GM21423 (cell line): ENCODE results near the gene TRAK1.

ENCODE experiments used
- ATAC-seq: cut with Tn5 transposase; IDR thresholded peaks from one replicate; pipeline ENCODE4 v1.9.1; 2021; ENCODE audit warnings: mild to moderate bottlenecking, moderate library complexity; ENCODE audit not compliant: unreplicated experiment

Gene TRAK1

GRCh38 chr3:42228796-42229195, 137.6 kb downstream of the TRAK1 start:
- ATAC-seq: no peak

DNA sequence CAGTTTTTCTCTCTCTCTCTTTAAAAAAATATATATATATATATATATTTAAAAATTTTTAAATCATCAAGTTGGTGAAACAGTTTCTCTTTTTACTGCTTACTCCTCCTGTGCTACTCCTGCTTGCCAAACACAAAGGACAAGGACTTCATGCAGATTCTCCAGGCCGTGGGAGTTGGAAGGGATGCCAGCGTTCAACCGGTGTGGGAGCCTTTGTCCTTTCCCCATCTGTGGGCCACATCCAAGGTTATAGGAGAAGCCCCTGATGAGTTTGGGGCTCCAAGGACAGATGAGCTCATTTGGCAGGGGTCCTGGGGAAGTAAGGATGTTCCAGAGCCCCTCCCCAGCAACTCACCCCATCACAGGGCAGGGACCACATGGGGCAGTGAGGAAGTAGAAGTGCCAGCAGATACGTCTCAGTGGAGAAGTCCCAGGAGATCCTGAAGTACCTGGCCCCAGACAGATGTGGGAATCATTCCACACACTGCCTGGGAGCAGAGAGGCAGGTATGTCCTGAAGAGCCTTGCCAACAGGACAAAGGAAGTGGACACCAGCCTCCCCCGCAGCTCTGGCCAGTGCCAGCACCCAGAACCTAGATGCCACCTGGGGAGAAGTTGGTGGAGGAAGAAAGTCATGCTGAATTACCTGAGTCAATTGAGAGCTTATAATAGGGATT, 138.2 kb downstream of the TRAK1 start:
- ATAC-seq: no peak

DNA sequence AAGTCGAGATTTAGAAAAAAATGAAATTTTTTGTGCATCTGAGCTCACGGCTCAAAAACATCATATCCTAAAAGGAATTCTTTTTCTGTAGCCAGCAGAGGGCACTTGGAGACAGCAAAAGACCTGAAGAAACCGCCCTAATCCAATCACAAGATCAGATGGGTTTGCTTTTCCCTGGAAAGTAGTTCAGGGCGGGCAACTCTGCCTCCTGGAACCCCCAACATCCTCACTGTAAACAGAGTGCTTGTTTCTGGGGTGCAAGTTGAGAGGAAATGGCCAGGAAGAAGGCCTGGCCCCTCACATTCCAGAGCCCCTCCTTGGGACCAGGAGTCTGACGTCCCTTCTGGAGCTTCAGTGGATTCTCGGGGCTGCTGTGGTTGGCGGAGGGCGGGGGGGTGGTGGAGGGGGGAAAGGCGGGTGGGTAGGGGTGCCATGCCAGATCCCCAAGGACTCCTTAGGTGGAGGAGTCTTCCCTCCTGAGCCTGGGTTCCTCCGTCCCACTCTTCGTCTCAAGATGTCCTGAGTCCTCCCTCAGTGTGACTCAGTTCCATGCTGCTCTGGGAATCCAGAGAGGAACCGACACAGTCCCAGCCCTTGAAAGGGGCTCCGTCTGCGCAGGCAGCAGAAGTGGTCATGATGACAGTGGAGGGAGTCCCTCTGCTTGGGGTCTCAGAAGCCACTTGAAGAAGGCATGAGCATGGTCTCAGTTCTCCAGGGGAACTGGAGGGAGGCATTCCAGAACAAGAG, 139.0 kb downstream of the TRAK1 start:
- no peak for ATAC-seq

- no peak for ATAC-seq
Measured at GRCh38 chr3:42230860-42231259, 139.7 kb downstream of the TRAK1 start.

- no peak for ATAC-seq
Measured at GRCh38 chr3:42235532-42235931, 144.4 kb downstream of the TRAK1 start.

- ATAC-seq: no peak
Measured at GRCh38 chr3:42236611-42237010, 145.5 kb downstream of the TRAK1 start.

DNA sequence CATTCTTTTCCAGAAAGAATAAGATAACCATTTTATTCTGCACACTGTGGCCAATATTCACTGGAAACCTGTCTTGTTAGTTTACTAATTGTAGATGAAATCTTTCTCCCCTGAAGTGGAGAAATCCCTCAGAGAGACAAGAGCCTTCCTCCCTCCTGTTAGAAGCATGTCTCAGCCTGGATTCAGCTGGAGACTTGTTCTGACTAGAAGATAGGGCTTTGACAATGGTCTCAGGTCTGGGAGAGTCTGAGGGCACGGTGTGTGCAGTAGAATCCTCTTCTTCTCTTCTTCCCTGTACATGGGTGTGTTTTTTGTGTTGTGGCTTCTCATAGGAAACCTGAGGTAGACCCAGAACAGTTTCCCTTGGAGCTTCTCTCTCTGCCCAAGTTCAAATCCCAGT, 154.9 kb downstream of the TRAK1 start:
- no peak for ATAC-seq

- no peak for ATAC-seq
Measured at GRCh38 chr3:42247576-42248027, 156.4 kb downstream of the TRAK1 start.

DNA sequence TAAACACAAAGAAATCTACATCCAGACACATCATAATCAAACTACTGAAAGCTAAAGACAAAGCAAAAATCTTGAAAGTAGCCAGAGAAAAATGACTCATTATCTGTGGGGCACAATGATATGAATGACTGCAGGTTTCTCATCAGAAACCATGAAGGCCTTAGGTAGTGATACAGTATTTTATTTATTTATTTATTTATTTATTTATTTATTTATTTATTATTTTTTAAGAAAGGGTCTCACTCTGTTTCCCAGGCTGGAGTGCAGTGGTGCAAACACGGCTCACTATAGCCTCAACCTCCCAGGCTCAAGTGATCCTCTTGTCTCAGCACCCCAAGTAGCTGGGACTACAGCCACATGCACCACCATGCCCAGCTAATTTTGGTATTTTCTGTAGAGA, 159.6 kb downstream of the TRAK1 start:
- no peak for ATAC-seq

DNA sequence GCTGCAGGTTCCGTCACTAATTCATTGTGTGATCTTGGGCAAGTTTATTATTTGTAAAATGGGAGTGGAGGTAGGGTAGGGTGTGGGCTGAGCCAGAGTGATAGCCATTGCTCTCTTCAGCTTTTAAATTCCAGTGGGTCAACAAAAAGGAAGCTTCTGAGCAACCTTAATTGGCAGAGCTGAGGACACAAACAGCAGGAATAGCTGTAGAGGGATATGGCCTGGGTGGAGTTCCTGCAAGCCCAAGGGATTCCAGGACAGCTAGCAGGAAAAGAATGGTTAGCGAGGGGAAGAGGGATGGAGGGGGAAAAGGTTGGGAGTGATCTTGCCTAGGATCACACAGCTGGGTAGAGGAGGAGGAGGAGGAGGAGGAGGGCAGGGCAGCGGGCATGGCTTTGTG, 163.4 kb downstream of the TRAK1 start:
- no peak for ATAC-seq

DNA sequence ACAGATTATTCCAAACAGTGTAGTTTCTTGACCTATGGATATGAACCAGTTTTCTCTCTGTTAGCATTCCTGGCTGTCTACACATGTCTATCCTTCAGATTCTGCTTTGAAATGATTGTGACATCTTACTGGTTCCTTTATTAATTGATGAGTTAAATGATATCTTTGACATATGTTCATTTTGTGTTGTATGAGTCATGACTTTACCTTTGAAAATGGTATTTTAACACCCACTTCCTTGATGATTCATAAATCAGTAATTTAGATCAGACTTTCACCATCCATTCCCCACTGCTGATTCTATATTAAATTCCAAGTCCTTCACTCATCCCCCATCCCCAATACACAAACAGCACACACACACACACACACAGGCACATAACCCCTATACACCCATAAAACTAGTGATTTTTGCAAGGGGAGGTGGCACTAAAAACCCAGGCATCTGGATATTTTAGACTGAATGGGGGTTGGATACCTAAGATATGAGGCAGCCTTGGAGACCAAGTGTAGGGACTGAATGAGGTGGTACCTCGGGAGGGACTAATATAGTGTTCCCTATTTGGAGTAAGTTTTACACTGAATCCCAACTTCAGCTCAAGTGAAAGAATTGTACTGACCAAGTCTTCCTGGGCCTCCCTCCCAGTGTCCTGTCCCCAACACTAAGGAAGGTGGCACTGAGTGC, 165.1 kb downstream of the TRAK1 start:
- ATAC-seq: no peak

GRCh38 chr3:42257007-42257406, 165.8 kb downstream of the TRAK1 start:
- ATAC-seq: no peak

- no peak for ATAC-seq
Measured at GRCh38 chr3:42262525-42262924, 171.4 kb downstream of the TRAK1 start.

DNA sequence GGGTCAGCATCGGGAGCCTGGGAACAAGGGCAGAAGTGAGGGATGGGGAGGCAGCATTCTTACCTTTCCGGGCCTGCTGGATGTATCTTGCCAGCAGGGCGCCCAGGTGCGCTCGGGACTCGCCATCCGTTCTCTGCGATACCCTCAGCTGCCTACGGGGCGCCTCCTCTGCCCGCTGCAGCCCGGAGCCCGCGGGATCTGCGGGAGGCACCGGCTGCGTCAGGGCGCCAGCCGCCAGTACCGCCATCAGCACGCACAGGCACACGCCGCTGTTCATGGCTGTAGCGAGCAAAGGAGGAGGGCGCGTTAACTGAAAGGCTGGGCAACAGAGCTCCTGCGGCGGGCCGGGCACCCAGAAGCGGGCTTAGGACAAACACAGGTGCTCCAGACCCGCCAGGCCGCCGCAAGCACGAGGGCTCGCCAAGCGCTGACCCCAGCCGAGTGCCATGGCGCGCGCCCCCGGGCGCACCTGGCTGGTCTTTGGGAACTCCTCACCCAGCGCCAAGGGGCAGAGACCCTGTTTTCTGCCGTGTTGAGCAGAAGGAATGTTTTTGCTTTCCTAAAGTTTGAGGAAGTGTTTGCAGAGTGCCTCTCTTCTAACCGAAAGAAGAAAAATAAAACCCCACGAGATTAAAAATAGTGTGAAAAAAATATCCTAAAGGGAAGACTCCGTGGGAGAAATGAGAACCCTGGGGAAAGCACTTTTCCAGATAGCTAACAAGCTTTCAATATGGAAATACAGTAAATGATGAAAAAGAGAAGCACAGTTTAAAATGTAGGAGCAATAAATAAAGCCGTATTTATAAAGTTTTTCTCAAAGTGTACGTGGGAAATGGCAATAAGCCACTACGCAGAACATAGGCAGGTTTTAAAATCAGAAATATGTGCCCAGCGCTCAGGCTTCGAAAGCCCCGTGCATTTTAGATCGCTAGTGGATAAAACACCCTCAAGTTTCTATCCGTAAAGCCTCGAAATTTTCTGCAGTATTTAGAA, 172.5 kb downstream of the TRAK1 start:
- ATAC-seq: no peak

GRCh38 chr3:42264399-42265058, 173.4 kb downstream of the TRAK1 start:
- ATAC-seq: no peak

GRCh38 chr3:42265059-42265991, 174.2 kb downstream of the TRAK1 start:
- no peak for ATAC-seq

DNA sequence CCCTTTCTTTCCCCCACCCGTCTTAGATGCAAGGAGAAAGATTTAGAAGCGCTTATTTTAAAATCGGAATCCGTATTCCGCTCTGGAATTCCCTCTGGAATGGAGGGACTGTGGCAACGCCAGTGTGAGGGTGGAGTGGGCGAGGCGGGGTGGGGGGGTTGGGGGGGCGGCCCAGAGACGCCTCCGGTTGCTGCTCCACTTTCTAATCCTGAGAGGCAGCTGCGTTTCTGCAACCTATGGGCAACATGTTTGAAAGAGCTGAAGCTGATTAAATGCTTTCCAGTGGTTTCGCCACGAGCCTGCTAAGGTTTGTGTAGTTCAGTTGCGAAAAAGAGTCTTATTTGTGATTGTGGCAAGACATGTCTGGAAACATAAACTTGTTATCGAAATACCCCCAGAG, 174.9 kb downstream of the TRAK1 start, which contains the start of gene CCK:
Gene CCK (minus strand): TSS at position 101 of the 400 bp plus-strand sequence. CDS start 2,555 bp downstream, outside the sequence.
- no peak for ATAC-seq

GRCh38 chr3:42267878-42268277, 176.7 kb downstream of the TRAK1 start:
- no peak for ATAC-seq

DNA sequence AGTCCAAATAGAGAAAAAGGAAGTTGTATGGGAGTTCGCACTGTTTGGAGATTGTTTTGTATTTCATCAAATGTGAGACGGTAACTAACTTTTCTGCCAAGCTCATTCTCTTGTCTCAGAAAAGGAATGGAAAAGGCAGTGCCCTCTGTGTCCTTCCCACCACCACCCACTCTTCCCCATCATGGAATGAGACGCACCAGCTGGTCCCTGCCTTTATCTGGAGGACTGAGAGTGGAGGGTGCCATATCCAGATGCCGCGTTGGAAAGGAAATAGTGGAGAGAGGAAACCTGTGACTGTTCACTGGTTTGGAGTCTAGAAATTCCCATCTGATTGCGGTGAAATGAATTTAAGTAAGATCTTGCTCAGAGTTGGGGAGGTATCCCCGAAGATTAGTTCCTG, 178.5 kb downstream of the TRAK1 start:
- ATAC-seq: no peak
